MM.1S (cell line): ENCODE results near the gene PSMA5.

Experiments
- EZH2 ChIP-seq: fragments of 300-600 bp; sonication (generic); optimal IDR thresholded peaks from 2 replicates; pipeline ENCODE3; 2017; ENCODE audit warnings: low read depth, mild to moderate bottlenecking, antibody characterized with exemption, low read length, mixed read lengths
- EZH2phosphoT487 ChIP-seq: fragments of 300-600 bp; sonication (generic); IDR thresholded peaks from 2 replicates; pipeline ENCODE4 v1.6.1; 2018; ENCODE audit warnings: antibody characterized with exemption, low read length
- TF ChIP-seq, protein P1 (sequence below): fragments of 300-600 bp; sonication (generic); IDR thresholded peaks from 2 replicates; pipeline ENCODE4 v1.5.1; 2016; ENCODE audit warnings: antibody characterized with exemption, low read length, mixed read lengths

DNA sequence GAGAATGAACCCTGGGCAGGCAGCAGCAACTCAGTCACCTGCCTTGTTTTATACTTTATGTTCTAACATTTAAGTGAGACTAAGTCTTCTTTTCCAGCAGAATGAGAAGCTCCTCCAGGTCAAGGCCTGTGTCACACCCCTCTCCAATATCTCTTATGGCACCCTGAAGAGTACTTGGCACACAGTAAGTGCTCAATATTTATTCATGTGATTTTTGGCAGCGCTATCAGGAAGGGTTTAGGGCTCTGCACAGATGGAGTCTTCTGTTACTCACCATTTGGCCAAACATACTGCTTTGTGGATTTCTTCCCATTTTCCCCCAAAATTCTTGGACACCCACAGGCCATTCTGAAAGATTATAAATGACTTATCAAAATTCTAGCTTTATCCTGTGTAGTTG, 75.6 kb downstream of the PSMA5 start:
- TF ChIP-seq, protein P1, sequence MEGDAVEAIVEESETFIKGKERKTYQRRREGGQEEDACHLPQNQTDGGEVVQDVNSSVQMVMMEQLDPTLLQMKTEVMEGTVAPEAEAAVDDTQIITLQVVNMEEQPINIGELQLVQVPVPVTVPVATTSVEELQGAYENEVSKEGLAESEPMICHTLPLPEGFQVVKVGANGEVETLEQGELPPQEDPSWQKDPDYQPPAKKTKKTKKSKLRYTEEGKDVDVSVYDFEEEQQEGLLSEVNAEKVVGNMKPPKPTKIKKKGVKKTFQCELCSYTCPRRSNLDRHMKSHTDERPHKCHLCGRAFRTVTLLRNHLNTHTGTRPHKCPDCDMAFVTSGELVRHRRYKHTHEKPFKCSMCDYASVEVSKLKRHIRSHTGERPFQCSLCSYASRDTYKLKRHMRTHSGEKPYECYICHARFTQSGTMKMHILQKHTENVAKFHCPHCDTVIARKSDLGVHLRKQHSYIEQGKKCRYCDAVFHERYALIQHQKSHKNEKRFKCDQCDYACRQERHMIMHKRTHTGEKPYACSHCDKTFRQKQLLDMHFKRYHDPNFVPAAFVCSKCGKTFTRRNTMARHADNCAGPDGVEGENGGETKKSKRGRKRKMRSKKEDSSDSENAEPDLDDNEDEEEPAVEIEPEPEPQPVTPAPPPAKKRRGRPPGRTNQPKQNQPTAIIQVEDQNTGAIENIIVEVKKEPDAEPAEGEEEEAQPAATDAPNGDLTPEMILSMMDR: no peak
- no peak for TF ChIP-seq EZH2
- TF ChIP-seq EZH2phosphoT487: no peak
